ENCODE measurements around the gene RNF14. TPM values are rescaled to one million over a fixed set of nuclear protein-coding genes. Genes with fewer than 3 reads are reported as not detected.

Gene RNF14
- total and polyA plus RNA-seq, 2 donors (not counting 1 experiment from before 2014, with no cell fraction given) = 10.5 to 26.6 TPM

DNA sequence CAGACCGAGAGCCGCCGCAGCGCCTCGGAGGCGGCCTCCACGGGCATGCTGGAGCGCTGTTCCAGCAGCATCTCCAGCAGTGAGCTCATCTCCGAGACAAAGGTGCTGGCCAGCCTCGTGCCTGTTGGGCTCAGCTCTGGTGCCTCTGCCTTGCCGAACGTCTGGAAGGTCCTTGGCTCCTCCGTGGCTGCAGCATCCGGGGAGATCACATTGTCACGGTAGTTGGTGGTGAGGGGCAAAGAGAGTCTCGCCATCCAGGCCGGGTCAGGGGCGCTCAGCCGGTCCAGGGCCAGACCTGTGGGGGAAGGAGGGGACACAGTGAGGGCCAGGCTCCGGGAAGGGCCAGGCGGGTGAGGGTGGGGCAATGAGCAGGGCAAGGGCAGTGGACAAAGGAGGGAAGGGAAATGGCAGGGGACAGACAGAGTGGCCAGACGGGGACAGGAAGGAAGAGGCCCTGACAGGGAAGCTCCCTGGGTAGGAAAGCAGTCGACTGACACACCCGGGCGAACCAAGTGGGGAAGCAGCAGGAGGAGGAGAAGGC is 23.3 kb upstream of the RNF14 start:
- H3K4me1 Mint-ChIP-seq = no peaks in the 10 kb centered on the region
- 91% methylated on average over 25 of the region's 25 CpGs for WGBS (ENCODE audit: insufficient coverage)
- no peak overlapping the region for H3K27ac Mint-ChIP-seq
- ChIA-PET CTCF (no interaction called here), POLR2A (no interaction called here)
- intact Hi-C loops (cut with micrococcal nuclease) = no loop called here
- no peaks in the 10 kb centered on the region for H3K27me3 ChIP-seq (replicated peaks in 1 of 4; ENCODE audit: control extremely low read depth in 1 of 4, control insufficient read depth in 3 of 4, insufficient read depth in 4 of 4, low read length in 3 of 4)
- H3K79me2 ChIP-seq (ENCODE audit: control insufficient read depth, insufficient read depth, low read length) = no peaks in the 10 kb centered on the region
- no peaks in the 10 kb centered on the region for H3K9me3 Mint-ChIP-seq (ENCODE audit: insufficient read depth)
- no peaks in the 10 kb centered on the region for H3K27me3 Mint-ChIP-seq
- no peak overlapping the region for H3K27ac ChIP-seq (ENCODE audit: low read length in 2 of 2)
- ATAC-seq (ENCODE audit: low read depth) (no peak), DNase-seq (no peak)
- no peak overlapping the region for H3K4me2 ChIP-seq (replicated peaks; ENCODE audit: low read depth, low read length, poor library complexity, severe bottlenecking)
- H3K36me3 ChIP-seq (replicated peaks in 1 of 2; ENCODE audit: control extremely low read depth in 1 of 2, control insufficient read depth in 1 of 2, extremely low read depth in 1 of 2, insufficient read depth in 2 of 2, low read length in 1 of 2) = no peaks in the 10 kb centered on the region
- H3K9me3 ChIP-seq (ENCODE audit: control extremely low read depth in 1 of 3, control insufficient read depth in 2 of 3, insufficient read depth in 1 of 3, low read length in 2 of 3) = no peaks in the 10 kb centered on the region
- H4K20me1 ChIP-seq (ENCODE audit: control insufficient read depth, insufficient read depth, low read length, poor library complexity, severe bottlenecking) = no peaks in the 10 kb centered on the region
- no peak overlapping the region for H2AFZ ChIP-seq (ENCODE audit: insufficient read depth, low read depth, low read length, poor library complexity, severe bottlenecking)
- TF ChIP-seq, protein P1, sequence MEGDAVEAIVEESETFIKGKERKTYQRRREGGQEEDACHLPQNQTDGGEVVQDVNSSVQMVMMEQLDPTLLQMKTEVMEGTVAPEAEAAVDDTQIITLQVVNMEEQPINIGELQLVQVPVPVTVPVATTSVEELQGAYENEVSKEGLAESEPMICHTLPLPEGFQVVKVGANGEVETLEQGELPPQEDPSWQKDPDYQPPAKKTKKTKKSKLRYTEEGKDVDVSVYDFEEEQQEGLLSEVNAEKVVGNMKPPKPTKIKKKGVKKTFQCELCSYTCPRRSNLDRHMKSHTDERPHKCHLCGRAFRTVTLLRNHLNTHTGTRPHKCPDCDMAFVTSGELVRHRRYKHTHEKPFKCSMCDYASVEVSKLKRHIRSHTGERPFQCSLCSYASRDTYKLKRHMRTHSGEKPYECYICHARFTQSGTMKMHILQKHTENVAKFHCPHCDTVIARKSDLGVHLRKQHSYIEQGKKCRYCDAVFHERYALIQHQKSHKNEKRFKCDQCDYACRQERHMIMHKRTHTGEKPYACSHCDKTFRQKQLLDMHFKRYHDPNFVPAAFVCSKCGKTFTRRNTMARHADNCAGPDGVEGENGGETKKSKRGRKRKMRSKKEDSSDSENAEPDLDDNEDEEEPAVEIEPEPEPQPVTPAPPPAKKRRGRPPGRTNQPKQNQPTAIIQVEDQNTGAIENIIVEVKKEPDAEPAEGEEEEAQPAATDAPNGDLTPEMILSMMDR (IDR thresholded peaks at IDR 0.05) = no peak
- TF ChIP-seq EZH2 (IDR thresholded peaks at IDR 0.05; ENCODE audit: borderline replicate concordance, insufficient read depth, low read depth, low read length, poor library complexity, severe bottlenecking) = no peak
- no peak overlapping the region for H3K4me3 Mint-ChIP-seq
- H3K9ac ChIP-seq (ENCODE audit: low read length) = no peak overlapping the region
- H3K4me1 ChIP-seq (ENCODE audit: control insufficient read depth in 2 of 2, insufficient read depth in 2 of 2, low read length in 2 of 2) = no peaks in the 10 kb centered on the region
- H3K4me3 ChIP-seq (ENCODE audit: control extremely low read depth in 1 of 5, extremely low read depth in 1 of 5, insufficient read depth in 1 of 5, low read depth in 2 of 5, low read length in 4 of 5) = no peak overlapping the region

DNA sequence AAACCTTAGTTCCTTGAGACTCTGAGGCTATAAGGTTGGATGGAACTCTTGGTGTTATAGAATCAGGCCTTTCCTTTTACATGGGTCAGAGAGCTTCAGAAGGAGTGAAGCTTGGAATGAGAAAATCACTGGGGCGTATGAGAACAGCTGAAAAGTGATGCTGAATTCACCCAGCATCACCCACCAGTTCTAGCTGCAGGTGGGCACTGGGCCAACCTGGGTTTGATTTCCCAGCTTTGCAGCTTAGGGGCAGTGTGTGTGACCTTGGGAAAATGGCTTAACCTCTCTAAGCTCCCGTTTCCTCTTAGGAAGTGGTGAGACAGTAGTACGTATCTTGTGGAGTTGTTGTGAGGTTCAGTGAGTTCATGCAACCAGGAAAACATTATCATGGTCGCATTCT is 21.6 kb upstream of the RNF14 start:
- no peaks in the 10 kb centered on the region for H3K27me3 Mint-ChIP-seq
- H3K4me1 Mint-ChIP-seq = peaks cover 6% of the 10 kb centered on the region
- H3K4me3 Mint-ChIP-seq = no peak overlapping the region
- ChIA-PET CTCF (interaction anchor here (1.6 kb wide), 1 partner anchor 13 kb away, joined by 4 read pairs; no protein-coding TSS in a partner anchor), POLR2A (no interaction called here)
- H3K9ac ChIP-seq (ENCODE audit: low read length) = no peak overlapping the region
- WGBS (ENCODE audit: insufficient coverage) = 97% methylated on average over 4 of the region's 4 CpGs
- ATAC-seq (ENCODE audit: low read depth) = no peak
- H3K9me3 ChIP-seq (ENCODE audit: control extremely low read depth in 1 of 3, control insufficient read depth in 2 of 3, insufficient read depth in 1 of 3, low read length in 2 of 3) = no peaks in the 10 kb centered on the region
- no peak overlapping the region for H2AFZ ChIP-seq (ENCODE audit: insufficient read depth, low read depth, low read length, poor library complexity, severe bottlenecking)
- no peaks in the 10 kb centered on the region for H3K36me3 ChIP-seq (replicated peaks in 1 of 2; ENCODE audit: control extremely low read depth in 1 of 2, control insufficient read depth in 1 of 2, extremely low read depth in 1 of 2, insufficient read depth in 2 of 2, low read length in 1 of 2)
- H3K4me2 ChIP-seq (replicated peaks; ENCODE audit: low read depth, low read length, poor library complexity, severe bottlenecking) = no peak overlapping the region
- no peak overlapping the region for H3K27ac ChIP-seq (ENCODE audit: low read length in 2 of 2)
- H3K4me1 ChIP-seq (ENCODE audit: control insufficient read depth in 2 of 2, insufficient read depth in 2 of 2, low read length in 2 of 2) = peaks cover 0 to 6% of the 10 kb centered on the region in 2 donors
- H3K9me3 Mint-ChIP-seq (ENCODE audit: insufficient read depth) = no peaks in the 10 kb centered on the region
- no peak overlapping the region for H3K27ac Mint-ChIP-seq
- no peak for DNase-seq
- H3K79me2 ChIP-seq (ENCODE audit: control insufficient read depth, insufficient read depth, low read length) = no peaks in the 10 kb centered on the region
- intact Hi-C loops (cut with micrococcal nuclease) = no loop called here
- no peak for TF ChIP-seq EZH2 (IDR thresholded peaks at IDR 0.05; ENCODE audit: borderline replicate concordance, insufficient read depth, low read depth, low read length, poor library complexity, severe bottlenecking)
- TF ChIP-seq, protein P1 (IDR thresholded peaks at IDR 0.05) = no peak
- no peak overlapping the region for H3K4me3 ChIP-seq (ENCODE audit: control extremely low read depth in 1 of 5, extremely low read depth in 1 of 5, insufficient read depth in 1 of 5, low read depth in 2 of 5, low read length in 4 of 5)
- no peaks in the 10 kb centered on the region for H4K20me1 ChIP-seq (ENCODE audit: control insufficient read depth, insufficient read depth, low read length, poor library complexity, severe bottlenecking)
- no peaks in the 10 kb centered on the region for H3K27me3 ChIP-seq (replicated peaks in 1 of 4; ENCODE audit: control extremely low read depth in 1 of 4, control insufficient read depth in 3 of 4, insufficient read depth in 4 of 4, low read length in 3 of 4)

All from B cell (primary cell).